GM18867 (cell line): Measurements from ENCODE around the gene TNFSF9.
"Not testable (repeated sequence)": the region's sequence is repeated elsewhere in the genome, so short reads cannot be mapped to it uniquely, and the experiment has no call there.

Experiments
- ATAC-seq: cut with Tn5 transposase; IDR thresholded peaks from one replicate; pipeline ENCODE4 v1.9.1; 2021; ENCODE audit warnings: mild to moderate bottlenecking, moderate library complexity; ENCODE audit not compliant: unreplicated experiment

TNFSF9 gene

DNA sequence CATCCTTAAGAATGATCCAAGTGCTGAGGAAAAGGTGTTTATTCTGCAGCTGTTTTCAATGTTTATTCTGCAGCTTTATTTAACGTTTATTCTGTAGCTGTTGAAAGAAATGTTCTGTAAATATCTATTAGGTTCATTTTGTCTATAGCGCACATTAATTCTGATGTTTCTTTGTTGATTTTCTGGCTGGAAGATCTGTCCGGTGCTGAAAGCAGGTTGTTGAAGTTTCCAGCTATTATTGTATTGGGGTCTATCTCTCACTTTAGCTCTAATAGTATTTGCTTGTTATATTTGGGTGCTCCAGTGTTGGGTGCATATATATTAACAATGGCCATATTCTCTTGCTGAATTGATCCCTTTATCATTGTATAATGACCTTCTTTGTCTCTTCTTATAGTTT is 39.9 kb downstream of the TNFSF9 start:
- ATAC-seq: no peak

DNA sequence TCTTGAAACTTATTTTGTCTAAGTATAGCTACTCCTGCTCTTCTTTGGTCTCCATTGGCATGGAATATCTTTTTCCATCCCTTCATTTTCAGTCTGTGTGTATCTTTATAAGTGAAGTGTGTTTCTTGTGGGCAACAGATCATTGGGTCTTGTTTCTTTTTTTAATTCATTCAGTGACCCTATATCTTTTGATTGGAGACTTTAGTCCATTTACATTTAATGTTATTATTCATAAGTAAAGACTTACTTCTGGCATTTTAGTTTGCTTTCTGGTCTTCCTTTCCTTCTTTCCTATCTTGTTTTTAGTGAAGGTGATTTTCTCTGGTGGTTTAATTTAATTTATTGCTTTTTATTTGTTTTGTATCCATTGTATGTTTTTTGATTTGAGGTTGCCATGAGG is 40.3 kb downstream of the TNFSF9 start:
- ATAC-seq: no peak

GRCh38 chr19:6572217-6572616 is 41.4 kb downstream of the TNFSF9 start:
- ATAC-seq: no peak

GRCh38 chr19:6573350-6573749 is 42.5 kb downstream of the TNFSF9 start:
- ATAC-seq: no peak

GRCh38 chr19:6576869-6577475 is 46.1 kb downstream of the TNFSF9 start:
- no peak for ATAC-seq

DNA sequence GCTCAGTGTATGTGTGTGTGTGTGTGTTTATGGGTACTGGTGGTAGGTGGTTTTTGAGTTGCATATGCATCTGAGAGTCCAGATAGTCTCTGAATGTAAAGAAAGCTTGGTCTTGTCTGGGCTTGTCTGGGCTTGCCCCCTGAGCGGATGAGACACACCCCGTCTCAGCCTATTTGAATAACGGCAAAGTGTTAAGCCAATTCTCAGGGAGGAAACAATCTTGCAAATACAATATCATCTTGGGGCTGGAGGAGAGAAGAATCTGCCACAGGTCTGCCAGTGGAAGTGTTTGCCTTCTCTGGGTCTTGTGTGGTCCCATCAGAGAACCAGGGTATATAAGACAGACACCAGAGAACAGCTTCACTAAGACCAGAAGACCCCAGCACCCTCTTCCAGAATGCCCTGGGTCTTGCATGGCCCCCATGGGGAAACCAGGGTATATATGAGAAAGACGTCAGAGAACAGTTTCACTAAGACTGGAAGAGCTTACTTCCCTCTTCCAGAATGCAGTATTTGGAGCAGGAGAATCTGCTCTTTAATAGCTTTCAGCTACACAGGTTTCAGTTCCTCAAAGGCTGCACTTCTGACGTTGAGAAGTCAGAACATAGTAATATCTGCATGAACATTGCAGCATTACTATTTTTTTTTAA is 46.8 kb downstream of the TNFSF9 start:
- peak; percentile 80 for ATAC-seq

DNA sequence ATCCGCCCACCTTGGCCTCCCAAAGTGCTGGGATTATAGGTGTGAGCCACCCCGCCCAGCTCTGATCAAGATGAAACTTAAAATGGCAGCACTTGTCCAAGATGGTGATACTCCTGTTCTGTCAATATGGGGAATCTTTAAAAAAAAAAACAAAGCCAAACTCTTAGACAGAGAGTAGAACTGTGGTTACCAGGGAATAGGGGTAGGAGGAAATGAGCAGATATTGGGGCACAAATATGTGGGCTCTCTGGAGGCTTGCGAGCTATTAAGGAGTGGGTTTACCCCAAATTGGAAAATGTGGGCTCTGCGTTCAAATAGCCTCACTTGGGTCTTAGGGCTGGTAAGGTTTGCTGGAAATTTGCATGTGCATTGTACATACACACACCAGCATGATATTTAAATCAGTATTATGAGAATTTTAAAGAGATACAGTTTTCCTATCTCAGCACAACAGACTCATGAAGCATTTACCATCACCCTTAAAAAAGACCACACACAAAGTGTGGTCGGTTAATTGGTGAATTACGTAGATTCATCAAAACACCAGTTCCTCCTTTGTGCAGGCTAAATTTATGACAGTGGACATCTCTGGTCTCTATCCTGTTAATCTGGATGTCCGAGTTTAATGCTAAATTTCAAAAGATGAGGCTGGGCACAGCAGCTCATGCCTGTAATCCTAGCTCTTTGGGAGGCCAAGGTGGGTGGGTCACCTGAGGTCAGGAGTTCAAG is 48.8 kb downstream of the TNFSF9 start:
- no peak for ATAC-seq

DNA sequence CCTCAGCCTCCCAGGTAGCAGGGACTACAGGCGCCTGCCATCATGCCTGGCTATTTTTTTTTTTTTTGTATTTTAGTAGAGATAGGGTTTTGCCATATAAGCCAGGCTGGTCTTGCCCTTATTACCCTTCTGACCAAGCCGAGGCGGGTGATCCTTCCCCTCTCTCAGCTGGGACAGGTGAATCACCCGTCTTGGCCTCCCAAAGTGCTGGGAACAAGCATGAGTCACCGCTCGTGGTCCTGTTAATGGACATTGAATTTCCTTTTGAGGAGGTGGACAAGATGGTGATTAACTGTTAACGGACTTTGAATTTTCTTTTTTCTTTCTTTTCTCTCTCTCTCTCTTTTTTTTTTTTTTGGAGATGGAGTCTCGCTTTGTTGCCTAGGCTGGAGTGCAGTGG is 49.5 kb downstream of the TNFSF9 start:
- ATAC-seq: no peak

DNA sequence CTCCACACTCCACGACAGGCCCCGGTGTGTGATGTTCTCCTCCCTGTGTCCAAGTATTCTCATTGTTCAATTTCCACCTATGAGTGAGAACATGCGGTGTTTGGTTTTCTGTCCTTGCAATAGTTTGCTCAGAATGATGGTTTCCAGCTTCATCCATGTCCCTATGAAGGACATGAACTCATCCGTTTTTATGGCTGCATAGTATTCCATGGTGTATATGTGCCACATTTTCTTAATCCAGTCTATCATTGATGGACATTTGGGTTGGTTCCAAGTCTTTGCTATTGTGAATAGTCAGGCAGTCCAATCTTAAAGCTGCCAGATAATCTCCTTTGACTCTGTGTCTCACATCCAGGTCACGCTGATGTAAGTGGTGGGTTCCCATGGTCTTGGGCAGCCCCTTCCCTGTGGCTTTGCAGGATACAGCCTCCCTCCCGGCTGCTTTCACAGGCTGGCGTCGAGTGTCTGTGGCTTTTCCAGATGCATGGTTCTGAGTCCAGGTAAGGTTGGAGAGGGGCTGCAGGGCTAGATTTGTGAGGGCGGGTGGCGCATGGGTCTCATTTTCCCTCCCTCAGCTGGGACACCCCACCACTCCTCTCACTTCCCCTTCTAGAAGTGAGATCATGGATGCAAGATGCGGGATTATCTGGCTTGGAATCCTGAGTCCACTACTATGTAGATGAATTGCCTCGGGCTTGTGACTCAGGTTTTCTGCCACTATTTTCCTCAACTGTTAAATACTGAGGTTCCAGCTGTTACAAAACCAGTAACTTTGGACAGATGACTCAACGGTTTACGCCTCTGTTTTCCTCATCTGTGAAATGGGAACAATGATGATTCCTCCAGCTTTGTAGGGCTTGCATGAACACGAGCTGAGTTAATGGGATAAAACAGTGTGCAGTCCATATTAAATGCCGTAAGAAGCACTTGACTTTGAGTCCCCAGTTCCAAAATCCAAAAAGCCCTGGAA is 52.0 kb downstream of the TNFSF9 start:
- ATAC-seq: not testable (repeated sequence)
